Right kidney (tissue), 1 donor: Measurements from ENCODE around the gene NUP210L.
"Not testable (repeated sequence)": the region's sequence is repeated elsewhere in the genome, so short reads cannot be mapped to it uniquely, and the experiment has no call there.

Experiments
- DNase-seq: peaks from one replicate; pipeline ENCODE4 v3.0.0-alpha.2; 2016

The NUP210L gene

GRCh38 chr1:154095456-154096060 is 59.3 kb downstream of the NUP210L start:
- no peak for DNase-seq

DNA sequence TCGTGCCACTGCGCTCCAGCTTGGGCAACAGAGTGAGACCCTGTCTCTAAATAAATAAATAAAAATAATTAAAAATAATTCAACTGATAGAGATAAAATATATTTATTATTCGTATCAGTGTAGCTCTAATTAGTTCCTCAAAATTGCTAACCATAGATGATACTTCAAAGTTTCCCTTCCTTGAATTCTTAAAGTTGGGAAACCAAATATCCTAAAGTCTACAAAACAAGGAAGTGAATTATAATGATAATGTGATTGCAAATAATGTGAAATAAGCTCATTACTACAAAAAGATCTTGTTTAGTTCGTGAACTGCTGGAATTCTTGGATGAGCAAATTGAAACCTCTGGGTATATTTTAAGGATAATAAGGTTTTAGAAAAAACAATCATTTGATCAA is 60.5 kb downstream of the NUP210L start:
- no peak for DNase-seq

GRCh38 chr1:154093699-154094098 is 61.2 kb downstream of the NUP210L start:
- DNase-seq: no peak

DNA sequence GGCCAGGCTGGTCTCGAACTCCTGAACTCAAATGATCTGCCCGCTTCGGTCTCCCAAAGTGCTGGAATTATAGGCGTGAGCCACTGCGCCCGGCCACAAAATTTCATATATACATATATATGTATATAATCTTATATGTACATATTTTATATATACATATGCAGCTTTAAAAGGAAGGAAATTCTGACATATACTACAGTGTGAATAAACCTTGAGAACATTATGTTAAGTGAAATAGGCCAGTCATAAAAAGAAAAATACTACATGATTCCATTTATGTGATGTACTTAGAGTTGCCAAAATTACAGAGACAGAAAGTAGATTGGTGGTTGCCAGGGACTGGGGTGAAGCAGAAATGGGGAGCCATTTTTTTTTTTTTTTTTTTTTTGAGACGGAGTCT is 63.2 kb downstream of the NUP210L start:
- DNase-seq: no peak

- no peak for DNase-seq
Observed at GRCh38 chr1:154087574-154087973, 67.3 kb downstream of the NUP210L start.

DNA sequence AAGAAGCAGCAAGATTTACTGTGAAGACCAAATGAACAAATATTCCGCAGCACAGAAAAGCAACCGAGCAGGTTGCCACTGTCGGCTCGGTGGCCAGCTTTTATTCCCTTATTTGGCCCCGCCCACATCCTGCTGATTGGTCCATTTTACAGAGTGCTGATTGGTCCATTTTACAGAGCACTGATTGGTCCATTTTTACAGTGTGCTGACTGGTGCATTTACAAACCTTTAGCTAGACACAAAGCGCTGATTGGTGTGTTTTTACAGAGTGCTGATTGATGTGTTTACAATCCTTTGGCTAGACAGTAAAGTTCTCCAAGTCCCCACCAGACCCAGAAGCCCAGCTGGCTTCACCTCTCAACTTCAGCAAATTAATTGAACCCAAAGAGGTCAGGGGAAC is 71.8 kb downstream of the NUP210L start:
- DNase-seq: not testable (repeated sequence)

- DNase-seq: no peak
Observed at GRCh38 chr1:154081386-154082126, 73.3 kb downstream of the NUP210L start.

DNA sequence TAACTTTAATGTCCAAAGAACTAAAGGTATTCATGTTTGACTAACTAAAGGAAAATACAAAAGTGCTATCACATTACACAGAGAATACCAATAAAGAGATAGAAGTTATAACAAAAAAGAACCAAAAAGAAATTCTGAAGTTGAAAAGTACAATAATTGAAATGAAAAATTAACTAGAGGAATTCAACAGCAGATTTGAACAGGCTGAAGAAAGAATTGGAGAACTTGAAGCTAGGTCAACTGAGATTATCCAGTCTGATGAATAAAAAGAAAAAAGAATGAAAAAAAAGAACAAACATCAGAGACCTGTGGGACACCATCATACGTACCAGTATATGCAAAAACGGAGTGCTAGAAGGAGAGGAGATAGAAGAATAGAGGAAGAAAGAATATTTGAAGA is 78.5 kb downstream of the NUP210L start:
- no peak for DNase-seq

DNA sequence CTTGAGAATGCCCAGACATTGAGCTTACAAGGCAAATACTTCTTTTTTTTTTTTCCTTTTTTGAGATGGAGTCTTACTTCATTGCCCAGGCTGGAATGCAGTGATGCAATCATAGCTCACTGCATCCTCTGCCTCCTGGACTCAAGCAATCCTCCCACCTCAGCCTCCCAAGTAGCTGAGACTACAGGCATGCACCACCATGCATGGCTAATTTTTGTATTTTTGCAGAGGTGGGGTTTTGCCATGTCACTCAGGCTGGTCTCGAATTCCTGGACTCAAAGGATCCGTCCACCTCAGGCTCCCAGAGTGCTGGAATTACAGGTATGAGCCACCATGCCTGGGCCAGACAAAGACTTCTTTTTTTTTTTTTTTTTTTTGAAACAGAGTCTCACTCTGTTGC is 79.1 kb downstream of the NUP210L start:
- no peak for DNase-seq

GRCh38 chr1:154062309-154062708 is 92.6 kb downstream of the NUP210L start:
- DNase-seq: no peak

DNA sequence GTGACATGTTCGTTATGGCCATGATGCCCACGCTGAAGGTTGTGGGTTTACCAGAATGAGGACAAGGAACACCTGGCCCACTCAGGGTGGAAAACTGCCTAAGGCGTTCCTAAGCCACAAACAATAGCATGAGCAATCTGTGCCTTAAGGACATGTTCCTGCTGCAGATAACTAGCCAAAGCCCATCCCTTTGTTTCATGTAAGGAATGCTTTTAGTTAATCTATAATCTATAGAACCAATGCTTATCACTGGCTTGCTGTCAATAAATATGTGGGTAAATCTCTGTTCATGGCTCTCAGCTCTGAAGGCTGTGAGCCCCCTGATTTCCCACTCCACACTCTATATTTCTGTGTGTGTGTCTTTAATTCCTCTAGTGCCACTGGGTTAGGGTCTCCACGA is 107.4 kb downstream of the NUP210L start:
- not testable (repeated sequence) for DNase-seq

DNA sequence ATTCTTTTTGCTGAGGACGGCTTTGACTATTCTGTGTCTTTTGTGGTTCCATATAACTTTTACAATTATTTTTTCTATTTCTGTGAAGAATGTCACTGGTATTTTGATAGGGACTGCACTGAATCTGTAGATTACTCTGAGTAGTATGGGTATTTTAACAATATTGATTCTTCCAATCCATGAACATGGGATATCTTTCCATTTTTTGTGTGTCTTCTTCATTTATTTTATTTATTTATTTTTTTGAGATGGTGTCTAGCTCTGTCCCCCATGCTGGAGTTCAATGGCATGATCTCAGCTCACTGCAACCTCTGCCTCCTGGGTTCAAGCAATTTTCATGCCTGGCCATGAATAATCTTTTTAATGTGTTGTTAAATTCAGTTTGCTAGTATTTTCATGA is 121.2 kb downstream of the NUP210L start:
- not testable (repeated sequence) for DNase-seq

DNA sequence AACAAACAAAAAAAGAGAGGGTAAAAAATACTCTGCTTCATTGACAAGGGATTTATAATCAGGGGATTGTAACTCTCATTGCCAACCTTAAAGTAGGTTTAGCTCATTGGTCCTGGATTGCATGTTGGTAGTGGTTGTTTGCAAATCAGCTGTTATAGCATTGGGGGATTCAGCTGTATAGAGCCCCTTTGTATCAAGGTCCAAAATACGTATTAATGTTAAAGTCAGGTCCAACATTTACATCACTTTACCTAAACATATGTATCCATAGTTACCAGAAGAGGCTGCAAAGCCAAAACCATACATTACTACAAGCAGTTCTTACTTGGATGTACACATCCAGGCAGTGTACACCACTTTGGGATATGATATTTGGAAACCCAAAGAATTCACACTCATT is 134.9 kb downstream of the NUP210L start:
- no peak for DNase-seq

GRCh38 chr1:154019269-154019668 is 135.6 kb downstream of the NUP210L start:
- no peak for DNase-seq

DNA sequence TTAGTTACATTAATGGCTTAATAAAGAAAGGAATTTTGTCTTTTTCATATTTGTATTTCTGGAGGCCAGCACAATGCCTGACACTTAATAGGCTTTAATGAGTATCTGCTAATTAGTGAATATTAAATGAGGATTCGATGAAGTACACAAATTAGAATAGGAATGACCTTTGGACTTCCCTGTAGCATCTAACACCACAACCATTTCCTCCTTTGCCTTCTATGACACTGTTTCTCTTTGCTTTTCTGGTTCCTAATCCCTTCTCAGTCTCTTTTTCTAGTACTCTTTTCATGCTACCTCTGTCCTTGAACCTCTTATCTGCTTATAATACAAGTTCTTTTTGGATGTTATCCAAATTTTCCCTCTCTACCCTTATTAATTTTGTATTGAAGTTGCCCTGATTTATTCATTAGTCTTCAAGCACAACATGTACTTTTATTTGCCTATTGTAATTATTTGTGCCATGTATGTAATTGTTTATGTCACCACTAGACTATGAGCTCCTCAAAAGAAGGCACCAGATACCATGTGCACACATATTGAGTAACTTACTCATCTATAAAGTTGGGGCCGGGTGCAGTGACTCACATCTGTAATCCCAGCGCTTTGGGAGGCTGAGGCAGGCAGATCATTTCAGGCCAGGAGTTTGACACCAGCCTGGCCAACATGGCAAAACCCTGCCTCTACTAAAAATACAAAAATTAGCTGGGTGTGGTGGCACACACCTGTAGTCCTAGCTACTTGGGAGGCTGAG is 140.5 kb downstream of the NUP210L start:
- no peak for DNase-seq

DNA sequence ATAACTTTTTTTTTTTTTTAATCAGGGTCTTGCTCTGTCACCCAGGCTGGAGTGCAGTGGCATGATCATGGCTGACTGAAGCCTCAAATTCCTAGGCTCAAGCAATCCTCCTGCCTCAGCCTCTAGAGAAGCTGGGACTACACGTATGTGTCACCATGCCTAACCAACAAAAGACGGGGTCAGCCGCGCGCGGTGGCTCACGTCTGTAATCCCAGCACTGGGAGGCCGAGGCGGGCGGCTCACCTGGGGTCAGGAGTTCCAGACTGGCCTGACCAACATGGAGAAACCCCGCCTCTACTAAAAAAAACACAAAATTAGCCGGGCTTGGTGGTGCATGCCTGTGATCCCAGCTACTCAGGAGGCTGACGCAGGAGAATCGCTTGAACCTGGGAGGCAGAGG is 142.3 kb downstream of the NUP210L start:
- not testable (repeated sequence) for DNase-seq

DNA sequence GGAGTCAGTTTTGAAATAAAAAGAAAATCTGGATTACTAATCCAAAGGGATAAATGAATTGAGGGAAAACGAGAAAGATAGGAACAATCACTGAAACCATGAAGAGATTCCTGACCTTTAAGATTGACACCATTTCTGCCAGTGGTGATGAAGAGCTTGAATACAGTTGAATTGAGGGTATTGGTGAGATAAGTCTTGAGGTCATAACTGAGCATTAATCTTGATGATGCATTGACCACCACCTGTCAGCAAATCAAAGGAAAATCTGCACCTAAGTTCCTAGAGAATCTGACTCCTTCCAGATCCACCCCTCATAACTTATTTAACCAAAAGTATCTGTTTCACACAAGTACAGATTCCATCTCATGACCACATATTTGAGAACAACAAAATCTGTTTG is 142.7 kb downstream of the NUP210L start:
- DNase-seq: no peak

DNA sequence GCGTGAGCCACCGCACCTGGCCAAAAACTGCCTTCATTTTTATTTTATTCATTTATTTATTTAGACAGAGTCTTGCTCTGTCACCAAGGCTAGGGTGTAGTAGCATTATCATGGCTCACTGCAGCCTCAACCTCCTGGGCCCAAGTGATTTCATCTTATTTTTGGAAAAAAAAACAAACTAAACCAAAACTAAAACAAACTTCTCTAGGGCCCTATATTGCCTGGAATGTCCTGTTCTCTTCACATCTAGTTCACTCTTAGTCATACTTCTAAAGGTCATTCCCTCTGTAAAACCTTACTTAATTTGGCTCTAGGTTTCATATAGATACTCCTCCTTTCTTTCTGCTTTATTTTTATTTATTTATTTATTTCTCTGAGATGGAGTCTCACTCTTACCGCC is 148.7 kb downstream of the NUP210L start:
- no peak for DNase-seq

DNA sequence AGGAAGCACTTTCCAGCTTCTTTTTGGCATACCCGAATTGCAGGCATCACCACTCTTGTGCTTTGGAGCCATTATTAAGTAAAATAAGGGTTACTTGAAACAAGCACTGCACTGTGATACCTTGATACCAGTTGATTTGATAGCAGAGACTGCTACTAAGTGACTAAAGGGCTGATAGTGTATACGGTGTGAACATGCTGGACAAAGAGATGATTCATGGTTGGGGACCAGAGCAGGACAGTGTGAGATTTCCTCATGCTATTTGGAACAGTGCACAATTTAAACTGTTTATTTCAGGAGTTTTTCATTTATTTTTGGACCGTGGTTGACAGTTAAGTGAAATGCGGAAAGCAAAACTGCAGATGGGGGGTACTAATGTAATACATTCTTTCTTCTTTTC is 154.5 kb downstream of the NUP210L start:
- no peak for DNase-seq

- DNase-seq: not testable (repeated sequence)
Observed at GRCh38 chr1:153996882-153997281, 158.0 kb downstream of the NUP210L start.

DNA sequence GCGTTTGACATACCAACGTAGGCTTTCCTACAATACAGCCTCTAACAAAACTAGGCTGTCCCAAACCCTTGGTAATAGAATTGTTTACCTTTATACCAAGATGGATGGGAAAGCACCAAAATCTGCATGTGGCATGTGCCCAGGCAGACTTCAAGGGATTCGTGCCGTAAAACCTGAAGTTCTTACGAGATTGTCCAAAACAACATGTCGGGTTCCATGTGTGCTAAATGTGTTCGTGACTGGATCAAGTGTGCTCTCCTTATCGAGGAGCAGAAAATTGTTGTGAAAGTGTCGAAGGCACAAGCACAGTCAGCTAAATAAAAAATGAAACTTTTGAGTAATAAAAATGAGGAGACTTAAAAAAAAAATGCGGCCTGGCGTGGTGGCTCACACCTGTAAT is 159.2 kb downstream of the NUP210L start:
- no peak for DNase-seq

DNA sequence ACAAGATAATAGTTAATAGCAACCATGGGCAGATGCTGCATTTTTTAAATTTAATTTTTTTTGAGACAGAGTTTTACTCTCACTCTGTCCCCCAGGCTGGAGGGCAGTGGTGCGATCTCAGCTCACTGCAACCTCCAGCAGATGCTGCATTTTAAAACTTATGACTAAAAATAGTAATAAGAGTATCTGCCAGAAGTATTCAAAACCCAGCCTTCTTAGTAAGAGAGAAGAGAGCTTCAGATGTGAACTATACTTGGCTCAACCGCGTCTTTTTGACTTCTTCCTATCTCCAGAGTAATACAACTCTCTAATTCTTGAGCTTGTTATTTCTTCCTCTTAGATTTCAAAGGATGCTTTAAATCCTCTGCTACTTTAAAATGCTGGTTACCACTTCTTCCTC is 159.7 kb downstream of the NUP210L start:
- no peak for DNase-seq

- DNase-seq: no peak
Observed at GRCh38 chr1:153991806-153992205, 163.1 kb downstream of the NUP210L start.
